GM12878 (cell line): ENCODE data around the gene CHRDL2. TPM values are rescaled to one million over a fixed set of nuclear protein-coding genes. Genes with fewer than 3 reads are reported as not detected.

Experiments used
- BHLHE40 ChIP-seq, 2 experiments: fragments of 450-650 bp in 1 of 2; IDR thresholded peaks; 2 replicates each; pipeline ENCODE4 v1.6.1; 2011 to 2017; ENCODE audit warnings: low read depth in 2 of 2, borderline replicate concordance in 1 of 2, improper control_type of control experiment in 1 of 2, low read length in 1 of 2, mild to moderate bottlenecking in 1 of 2
- CBX3 ChIP-seq: fragments of 200-600 bp; sonication (generic); IDR thresholded peaks from 2 replicates; pipeline ENCODE4 v1.6.1; 2016; ENCODE audit warnings: low read depth, borderline replicate concordance
- HCFC1 ChIP-seq: fragments of 150-350 bp; IDR thresholded peaks from 2 replicates; pipeline ENCODE4 v1.6.1; 2014; ENCODE audit warnings: low read length
- JUND ChIP-seq: IDR thresholded peaks from 2 replicates; pipeline ENCODE4 v1.6.1; 2012; ENCODE audit warnings: low read depth, mild to moderate bottlenecking, low read length, improper control_type of control experiment, moderate library complexity
- KLF5 ChIP-seq: fragments of 450-650 bp; IDR thresholded peaks from 2 replicates; pipeline ENCODE4 v1.6.1; 2014; ENCODE audit warnings: mild to moderate bottlenecking; ENCODE audit not compliant: partially characterized antibody
- MAX ChIP-seq: IDR thresholded peaks from 2 replicates; pipeline ENCODE4 v1.6.1; 2012; ENCODE audit warnings: low read depth, low read length, improper control_type of control experiment
- NKRF ChIP-seq: fragments of 450-650 bp; conservative IDR thresholded peaks from 2 replicates; pipeline ENCODE4 v1.6.1; 2017; ENCODE audit warnings: mild to moderate bottlenecking, moderate library complexity
- POLR2AphosphoS2 ChIP-seq: IDR thresholded peaks from 2 replicates; pipeline ENCODE4 v1.6.1; 2011; ENCODE audit warnings: low read depth, mild to moderate bottlenecking, low read length, improper control_type of control experiment, moderate library complexity
- POLR2AphosphoS5 ChIP-seq: IDR thresholded peaks from 2 replicates; pipeline ENCODE4 v1.6.1; 2011; ENCODE audit warnings: mild to moderate bottlenecking, low read length, inconsistent platforms
- SIN3A ChIP-seq: IDR thresholded peaks from 2 replicates; pipeline ENCODE4 v1.6.1; 2012; ENCODE audit warnings: low read depth, low read length, improper control_type of control experiment
- SREBF1 ChIP-seq: IDR thresholded peaks from 2 replicates; pipeline ENCODE4 v1.6.1; 2012; ENCODE audit warnings: mild to moderate bottlenecking, low read length
- TCF7 ChIP-seq: IDR thresholded peaks from 2 replicates; pipeline ENCODE4 v1.6.1; 2014; ENCODE audit warnings: antibody characterized with exemption, borderline replicate concordance
- USF2 ChIP-seq: IDR thresholded peaks from 2 replicates; pipeline ENCODE4 v1.6.1; 2011; ENCODE audit warnings: low read depth, low read length, improper control_type of control experiment, borderline replicate concordance
- polyA plus RNA-seq, 11 experiments: library from polyadenylated mRNA; depleted of rRNA in 4 of 11; unstranded in 6 of 11; stranded (reverse) in 5 of 11; fragments of >200 nt; fragmentation: Nextera tagmentation in 4 of 11; fragmentation: Illumina TruSeq in 1 of 11; extraction: Ambion mirVana in 4 of 11; extraction: Trizol in 1 of 11; gene quantifications; 1 replicate in 1 of 11; 2 replicates in 10 of 11; pipeline versions ENCODE4 v1.2.1 to v1.2.3, GENCODE V29; 2011 to 2016; ENCODE audit warnings: inconsistent platforms in 2 of 11, missing spikeins in 2 of 11, low read depth in 1 of 11
- total RNA-seq, 4 experiments: library from RNA; depleted of rRNA in 3 of 4; stranded (reverse); fragments of >200 nt in 3 of 4; fragmentation: Illumina TruSeq in 1 of 4; extraction: Trizol in 1 of 4; gene quantifications; 2 replicates each; pipeline versions ENCODE4 v1.2.1 to v1.2.3, GENCODE V29; 2013 to 2021

Gene CHRDL2
- total and polyA plus RNA-seq, 10 of the 15 experiments (the other 5 are each of a cell fraction or from before 2014, with no cell fraction given) = not detected

GRCh38 chr11:74672332-74672955 is 58.8 kb downstream of the CHRDL2 start (continued):
- TF ChIP-seq MAX (no peak), SIN3A (no peak), POLR2AphosphoS2 (no peak), BHLHE40 (IDR thresholded peaks at IDR 0.05; ENCODE audit: borderline replicate concordance in 1 of 2, low read depth in 2 of 2, low read length in 1 of 2) (no peak), JUND (no peak), KLF5 (no peak), SREBF1 (no peak), NKRF (no peak), HCFC1 (no peak), POLR2AphosphoS5 (no peak), CBX3 (no peak), TCF7 (no peak), USF2 (no peak)
- TF ChIP-seq, all 136 proteins: peak for 0
